H1 (cell line): ENCODE results near the gene FADD. TPM values are rescaled to one million over a fixed set of nuclear protein-coding genes. Genes with fewer than 3 reads are reported as not detected.

Experiments used
- POLR2AphosphoS5 ChIP-seq: IDR thresholded peaks from 2 replicates; pipeline ENCODE4 v1.6.1; 2011; ENCODE audit warnings: low read depth, low read length
- RNF2 ChIP-seq: fragments of 200-900, 300-1000 bp; sonication (generic); IDR thresholded peaks from 2 replicates; pipeline ENCODE4 v1.7.1; 2016; ENCODE audit warnings: borderline replicate concordance, low read depth, mild to moderate bottlenecking, antibody characterized with exemption, low read length; ENCODE audit not compliant: poor library complexity, severe bottlenecking; ENCODE audit errors: missing control alignments
- SIX5 ChIP-seq: IDR thresholded peaks from 2 replicates; pipeline ENCODE4 v1.6.1; 2011; ENCODE audit warnings: mild to moderate bottlenecking, low read depth, low read length
- SRF ChIP-seq: IDR thresholded peaks from 2 replicates; pipeline ENCODE4 v1.6.1; 2011; ENCODE audit warnings: mild to moderate bottlenecking, low read depth, low read length, moderate library complexity
- USF2 ChIP-seq: IDR thresholded peaks from 2 replicates; pipeline ENCODE4 v1.6.1; 2011; ENCODE audit warnings: low read length, improper control_type of control experiment
- polyA plus RNA-seq, 7 experiments: library from polyadenylated mRNA; depleted of rRNA in 3 of 7; stranded (reverse) in 5 of 7; unstranded in 2 of 7; fragments of >200 nt in 5 of 7; fragments of 200-250 nt in 2 of 7; gene quantifications; 1 replicate in 5 of 7; 2 replicates in 1 of 7; 4 replicates in 1 of 7; pipeline versions ENCODE4 v1.2.1 to v1.2.3, GENCODE V29; 2011 to 2013; ENCODE audit warnings: missing spikeins in 2 of 7, mixed read lengths in 2 of 7
- total RNA-seq: library from RNA; stranded (reverse); fragmentation: NEBNext Ultra II Directional; extraction: Animal tissue kit (Norgen Biotek cat#: 25700); gene quantifications from 2 replicates; pipeline ENCODE4 v1.2.1, GENCODE V29; 2021

FADD gene
- total and polyA plus RNA-seq, 2 of the 8 experiments (the other 6 are each of a cell fraction or from before 2014, with no cell fraction given): 29.0 to 43.9 TPM

DNA sequence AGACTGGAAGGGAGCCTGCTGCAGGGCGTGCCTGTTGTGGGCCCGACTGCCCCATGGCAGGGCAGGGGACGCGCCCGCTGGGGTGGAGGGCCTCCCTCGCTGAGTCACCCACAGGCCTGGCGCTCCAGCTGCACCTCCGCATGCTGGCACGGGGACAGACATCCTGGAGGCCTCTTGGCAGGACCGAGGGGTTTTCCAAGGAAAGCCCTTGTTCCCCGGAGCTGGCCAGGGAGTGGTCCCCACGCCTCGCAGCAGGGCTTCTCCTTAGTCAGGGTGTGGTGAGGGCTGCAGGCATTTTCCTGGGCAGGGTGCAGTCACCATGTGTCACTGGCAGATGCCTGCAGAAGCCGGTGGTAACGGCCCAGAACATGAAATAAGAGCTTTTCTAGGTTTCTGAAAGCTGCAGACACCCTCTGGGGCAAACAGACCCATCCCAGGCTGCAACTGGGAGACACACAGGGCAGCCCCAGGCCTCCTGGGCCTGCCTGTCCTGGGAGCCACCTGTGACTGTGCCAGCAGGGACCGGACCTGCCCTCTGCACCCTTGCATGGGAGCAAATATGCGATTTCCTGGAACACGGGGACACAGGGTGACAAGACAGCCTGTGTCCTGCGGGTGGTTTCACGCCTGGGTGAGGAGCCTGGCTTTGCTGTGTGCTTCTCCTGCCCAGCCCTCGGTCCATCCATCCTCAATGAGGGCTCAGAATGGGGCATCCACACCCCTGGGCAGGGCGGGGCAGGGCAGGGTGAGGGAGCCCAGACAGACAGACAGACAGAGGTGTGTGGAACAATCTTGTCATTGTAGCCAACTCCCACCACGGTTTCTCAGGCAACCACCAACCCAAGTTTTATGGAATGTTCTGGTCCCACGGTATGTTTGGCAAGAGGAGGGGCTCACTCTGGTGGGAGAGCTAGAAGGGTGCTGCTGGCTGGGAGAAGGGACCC, 43.2 kb upstream of the FADD start (continued):
- TF ChIP-seq POLR2AphosphoS5: no peak
- TF ChIP-seq SIX5: no peak
- no peak for TF ChIP-seq RNF2
- no peak for TF ChIP-seq USF2
- TF ChIP-seq SRF: no peak
